OCI-LY3 (cell line): ENCODE measurements around the gene ASB8.

Source experiments
- H2AFZ ChIP-seq: fragments of 200-600, 300-600 bp; shearing (Covaris generic); 2 replicates; pipeline ENCODE4 v1.6.0; 2014; ENCODE audit warnings: antibody characterized with exemption, low read depth, low read length
- H3K27ac ChIP-seq: fragments of 200-600, 300-600 bp; sonication (generic); 2 replicates; pipeline ENCODE4 v1.5.1; 2014; ENCODE audit warnings: mild to moderate bottlenecking, low read length, moderate library complexity, mixed read lengths
- H3K27me3 ChIP-seq: fragments of 200-600, 300-600 bp; sonication (generic); 2 replicates; pipeline ENCODE4 v1.6.1; 2014; ENCODE audit warnings: low read depth, low read length, mixed read lengths
- H3K36me3 ChIP-seq: fragments of 200-600, 300-600 bp; sonication (generic); replicated peaks from 2 replicates; pipeline ENCODE3; 2014; ENCODE audit warnings: low read depth, low read length, mixed read lengths
- H3K4me1 ChIP-seq: fragments of 300-600, 200-600 bp; sonication (generic); 2 replicates; pipeline ENCODE4 v1.6.1; 2014; ENCODE audit warnings: low read length, mixed read lengths
- H3K4me2 ChIP-seq: fragments of 200-600, 300-600 bp; sonication (generic); 2 replicates; pipeline ENCODE4 v1.6.1; 2014; ENCODE audit warnings: low read length, mixed read lengths
- H3K4me3 ChIP-seq: fragments of 300-600, 200-600 bp; sonication (generic); 2 replicates; pipeline ENCODE4 v1.5.1; 2014; ENCODE audit warnings: antibody characterized with exemption, mild to moderate bottlenecking, low read length, moderate library complexity
- H3K79me2 ChIP-seq: fragments of 300-600, 200-600 bp; shearing (Covaris generic); 2 replicates; pipeline ENCODE4 v1.6.1; 2014; ENCODE audit warnings: mild to moderate bottlenecking, low read length, mixed read lengths
- H3K9ac ChIP-seq: fragments of 300-600, 200-600 bp; shearing (Covaris generic); 2 replicates; pipeline ENCODE4 v1.6.0; 2014; ENCODE audit warnings: mild to moderate bottlenecking, low read length, moderate library complexity
- H3K9me3 ChIP-seq: fragments of 200-600, 300-600 bp; shearing (Covaris generic); 2 replicates; pipeline ENCODE4 v1.6.1; 2014; ENCODE audit warnings: low read length, mixed read lengths; ENCODE audit not compliant: insufficient read depth
- H4K20me1 ChIP-seq: fragments of 200-600, 300-600 bp; sonication (generic); 2 replicates; pipeline ENCODE4 v1.6.1; 2016; ENCODE audit warnings: low read length, mixed read lengths; ENCODE audit not compliant: insufficient read depth
- CTCF ChIP-seq: fragments of 200-600, 300-600 bp; sonication (generic); IDR thresholded peaks from 2 replicates; pipeline ENCODE4 v1.5.1; 2014; ENCODE audit warnings: antibody characterized with exemption, low read length, low read depth
- EZH2phosphoT487 ChIP-seq: fragments of 200-600 bp; shearing (Covaris generic); IDR thresholded peaks from 2 replicates; pipeline ENCODE4 v1.6.1; 2018; ENCODE audit warnings: antibody characterized with exemption, mixed run types, low read depth

Gene ASB8

DNA sequence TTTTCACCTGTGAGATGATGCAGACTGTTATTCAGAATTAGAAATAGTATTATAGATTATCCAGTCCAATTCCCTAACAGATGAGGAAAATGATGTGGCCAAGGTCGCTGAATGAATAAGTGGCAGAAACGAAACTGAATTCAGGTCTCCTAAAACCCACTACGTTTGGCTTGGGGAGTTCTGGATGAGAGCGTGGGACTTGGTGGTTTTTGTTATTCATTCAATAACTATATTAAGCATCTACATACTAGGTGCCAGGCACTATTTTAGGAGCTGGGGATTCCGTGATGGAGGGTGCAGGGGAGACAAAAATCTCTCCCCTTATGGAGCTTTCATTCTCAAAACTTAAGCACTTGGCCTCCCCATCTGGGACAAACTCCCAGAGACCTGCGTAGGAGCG, 25.3 kb upstream of the ASB8 start:
- H4K20me1 ChIP-seq, result no peaks in the 10 kb centered on the region
- no peaks in the 10 kb centered on the region for H3K36me3 ChIP-seq
- no peak overlapping the region for H3K27ac ChIP-seq
- H3K27me3 ChIP-seq, result peaks cover 20% of the 10 kb centered on the region
- peak overlapping the region; percentile 87 for H3K4me2 ChIP-seq
- no peak for TF ChIP-seq CTCF
- no peak for TF ChIP-seq EZH2phosphoT487
- no peaks in the 10 kb centered on the region for H3K9me3 ChIP-seq
- no peaks in the 10 kb centered on the region for H3K79me2 ChIP-seq
- peaks cover 22% of the 10 kb centered on the region for H3K4me1 ChIP-seq
- H3K4me3 ChIP-seq, result peak overlapping the region; percentile 93
- H2AFZ ChIP-seq, result peak overlapping the region; percentile 97
- peak overlapping the region; percentile 35 for H3K9ac ChIP-seq

GRCh38 chr12:48180857-48181495, 23.7 kb upstream of the ASB8 start:
- Histone ChIP-seq H4K20me1 (no peaks in the 10 kb centered on the region), H3K4me1 (peaks cover 19% of the 10 kb centered on the region)

DNA sequence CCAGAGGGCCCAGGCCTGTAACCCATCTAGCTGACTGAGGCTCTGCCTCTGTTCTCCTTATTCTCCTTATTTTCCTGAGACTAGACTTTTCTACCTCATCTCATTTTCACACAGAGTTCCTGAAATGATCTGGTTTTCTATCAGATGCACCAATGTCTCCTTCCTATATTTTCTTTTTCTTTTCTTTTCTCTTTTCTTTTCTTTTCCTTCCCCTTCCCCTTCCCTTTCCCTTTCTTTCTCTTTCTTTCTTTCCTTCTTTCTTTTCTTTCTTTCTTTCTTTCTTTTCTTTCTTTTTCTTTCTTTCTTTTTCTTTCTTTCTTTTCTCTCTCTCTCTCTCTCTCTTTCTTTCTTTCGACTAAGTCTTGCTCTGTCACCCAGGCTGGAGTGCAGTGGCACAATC, 23.1 kb upstream of the ASB8 start:
- no peak for TF ChIP-seq EZH2phosphoT487
- TF ChIP-seq CTCF, result no peak
- Histone ChIP-seq H3K27ac (no peak overlapping the region), H3K9ac (no peak overlapping the region), H3K27me3 (peaks cover 32% of the 10 kb centered on the region), H3K4me2 (no peak overlapping the region), H3K79me2 (no peaks in the 10 kb centered on the region), H3K4me1 (peaks cover 14% of the 10 kb centered on the region), H4K20me1 (no peaks in the 10 kb centered on the region), H2AFZ (no peak overlapping the region), H3K9me3 (no peaks in the 10 kb centered on the region), H3K36me3 (no peaks in the 10 kb centered on the region), H3K4me3 (no peak overlapping the region)

More at GRCh38 chr12:48180857-48181495, 23.7 kb upstream of the ASB8 start:
- Histone ChIP-seq H2AFZ (no peak overlapping the region), H3K79me2 (no peaks in the 10 kb centered on the region), H3K27ac (no peak overlapping the region), H3K9ac (no peak overlapping the region), H3K36me3 (no peaks in the 10 kb centered on the region), H3K4me3 (no peak overlapping the region), H3K9me3 (no peaks in the 10 kb centered on the region), H3K27me3 (peaks cover 28% of the 10 kb centered on the region), H3K4me2 (no peak overlapping the region)
- TF ChIP-seq EZH2phosphoT487, result no peak
- no peak for TF ChIP-seq CTCF

- Histone ChIP-seq H3K4me3 (no peak overlapping the region), H2AFZ (no peak overlapping the region), H3K27ac (no peak overlapping the region), H3K9ac (no peak overlapping the region), H3K27me3 (peaks cover 32% of the 10 kb centered on the region), H4K20me1 (no peaks in the 10 kb centered on the region), H3K36me3 (no peaks in the 10 kb centered on the region), H3K4me2 (no peak overlapping the region), H3K4me1 (peaks cover 4% of the 10 kb centered on the region), H3K79me2 (no peaks in the 10 kb centered on the region), H3K9me3 (no peaks in the 10 kb centered on the region)
- TF ChIP-seq CTCF (no peak), EZH2phosphoT487 (no peak)
Measured at GRCh38 chr12:48179466-48179865, 22.2 kb upstream of the ASB8 start.
